Endodermal cell (in vitro differentiated cells): ENCODE measurements around the gene XXYLT1. TPM values are rescaled to one million over a fixed set of nuclear protein-coding genes. Genes with fewer than 3 reads are reported as not detected.

ENCODE experiments used
- DNase-seq: peaks from one replicate; pipeline ENCODE4 v3.0.0-alpha.2; 2017
- H3K27ac ChIP-seq: 2 replicates; pipeline ENCODE4 v1.5.1; 2013; ENCODE audit warnings: mild to moderate bottlenecking, low read depth, low read length, moderate library complexity
- H3K27me3 ChIP-seq: 2 replicates; pipeline ENCODE4 v1.6.1; 2013; ENCODE audit warnings: mild to moderate bottlenecking, low read length, moderate library complexity; ENCODE audit not compliant: insufficient read depth, control insufficient read depth, poor library complexity, severe bottlenecking
- H3K36me3 ChIP-seq: 2 replicates; pipeline ENCODE4 v1.7.0; 2013; ENCODE audit warnings: mild to moderate bottlenecking, low read length, moderate library complexity; ENCODE audit not compliant: control insufficient read depth, insufficient read depth
- H3K4me1 ChIP-seq: one replicate; pipeline ENCODE4 v1.7.0; 2013; ENCODE audit warnings: low read length; ENCODE audit not compliant: control insufficient read depth, insufficient read depth
- H3K4me3 ChIP-seq: 2 replicates; pipeline ENCODE4 v1.5.1; 2013; ENCODE audit warnings: mild to moderate bottlenecking, low read length, moderate library complexity
- H3K9ac ChIP-seq: 2 replicates; pipeline ENCODE4 v1.6.1; 2013; ENCODE audit warnings: mild to moderate bottlenecking, low read length, moderate library complexity; ENCODE audit not compliant: poor library complexity, severe bottlenecking; ENCODE audit errors: extremely low read depth
- H3K9me3 ChIP-seq: 2 replicates; pipeline ENCODE4 v1.6.1; 2013; ENCODE audit warnings: mild to moderate bottlenecking, low read length, moderate library complexity; ENCODE audit not compliant: control insufficient read depth
- H3K27ac Mint-ChIP-seq: 2 replicates; pipeline ENCODE4 v1.8.0; 2020; ENCODE audit warnings: mixed read lengths
- H3K27me3 Mint-ChIP-seq: 2 replicates; pipeline ENCODE4 v1.8.0; 2021; ENCODE audit warnings: mild to moderate bottlenecking, mixed read lengths; ENCODE audit not compliant: insufficient read depth
- H3K36me3 Mint-ChIP-seq: 2 replicates; pipeline ENCODE4 v1.8.0; 2020; ENCODE audit warnings: low read depth, mixed read lengths
- H3K4me1 Mint-ChIP-seq: 2 replicates; pipeline ENCODE4 v1.8.0; 2020; ENCODE audit warnings: mixed read lengths
- H3K4me3 Mint-ChIP-seq: 2 replicates; pipeline ENCODE4 v1.8.0; 2020; ENCODE audit warnings: mild to moderate bottlenecking, moderate library complexity, mixed read lengths
- H3K9me3 Mint-ChIP-seq: 2 replicates; pipeline ENCODE4 v1.8.0; 2020; ENCODE audit warnings: mild to moderate bottlenecking, mixed read lengths
- CTCF ChIP-seq: fragments of 200-600 bp; sonication (generic); conservative IDR thresholded peaks from 2 replicates; pipeline ENCODE4 v1.5.0; 2021; ENCODE audit warnings: antibody characterized with exemption, mild to moderate bottlenecking
- WGBS, 2 experiments: methylation state at CpG; one replicate each; pipeline versions ENCODE4 v1.1.5 to v1.1.7; 2013; ENCODE audit warnings: missing lambda C conversion rate in 2 of 2, mixed read lengths in 1 of 2; ENCODE audit not compliant: insufficient coverage in 1 of 2, insufficient read length in 1 of 2; 5-methylcytosine and 5-hydroxymethylcytosine counted together
- total RNA-seq, 2 donors: library from RNA; stranded (reverse); fragmentation: NEBNext Ultra II Directional in 1 of 2; extraction: Animal tissue kit (Norgen Biotek cat#: 25700) in 1 of 2; gene quantifications; 2 replicates in 1 of 2; 3 replicates in 1 of 2; pipeline ENCODE4 v1.2.1, GENCODE V29; 2021

The XXYLT1 gene
- total RNA-seq, 2 donors from 2014 or later = 35.5 to 38.3 TPM

- H3K36me3 ChIP-seq = no peaks in the 10 kb centered on the region
- H3K4me1 ChIP-seq = peaks cover 28% of the 10 kb centered on the region
- no peaks in the 10 kb centered on the region for H3K27me3 Mint-ChIP-seq
- H3K4me3 Mint-ChIP-seq = peak overlapping the region; percentile 3
- 74 to 83% methylated on average over 5 of the region's 5 CpGs for WGBS, 2 experiments
- H3K27ac Mint-ChIP-seq = peak overlapping the region; percentile 29
- no peaks in the 10 kb centered on the region for H3K9me3 ChIP-seq
- H3K9ac ChIP-seq = no peak overlapping the region
- H3K4me3 ChIP-seq = no peak overlapping the region
- no peak for TF ChIP-seq CTCF
- H3K27me3 ChIP-seq = no peaks in the 10 kb centered on the region
- H3K27ac ChIP-seq = peak overlapping the region; percentile 24
- DNase-seq = no peak
- no peaks in the 10 kb centered on the region for H3K9me3 Mint-ChIP-seq
- peaks cover 32% of the 10 kb centered on the region for H3K4me1 Mint-ChIP-seq
- no peaks in the 10 kb centered on the region for H3K36me3 Mint-ChIP-seq
These were observed 191.3 kb downstream of the XXYLT1 start for GRCh38 chr3:195079636-195080035.

- no peak overlapping the region for H3K27ac ChIP-seq
- no peaks in the 10 kb centered on the region for H3K27me3 ChIP-seq
- no peak overlapping the region for H3K4me3 Mint-ChIP-seq
- H3K36me3 ChIP-seq = no peaks in the 10 kb centered on the region
- H3K4me1 Mint-ChIP-seq = peaks cover 32% of the 10 kb centered on the region
- H3K9ac ChIP-seq = no peak overlapping the region
- DNase-seq = no peak
- H3K9me3 Mint-ChIP-seq = no peaks in the 10 kb centered on the region
- no peaks in the 10 kb centered on the region for H3K9me3 ChIP-seq
- no peak overlapping the region for H3K4me3 ChIP-seq
- no peak for TF ChIP-seq CTCF
- H3K27ac Mint-ChIP-seq = no peak overlapping the region
- H3K36me3 Mint-ChIP-seq = no peaks in the 10 kb centered on the region
- H3K27me3 Mint-ChIP-seq = no peaks in the 10 kb centered on the region
- 94 to 95% methylated on average over 9 to 12 of the region's 12 CpGs for WGBS, 2 experiments
- H3K4me1 ChIP-seq = peaks cover 28% of the 10 kb centered on the region
These were observed 192.0 kb downstream of the XXYLT1 start for GRCh38 chr3:195078891-195079440.

GRCh38 chr3:195077611-195078540, 193.1 kb downstream of the XXYLT1 start:
- H3K27ac ChIP-seq = no peak overlapping the region

More at GRCh38 chr3:195077611-195078540, 193.1 kb downstream of the XXYLT1 start:
- no peak overlapping the region for H3K9ac ChIP-seq
- no peak overlapping the region for H3K4me3 Mint-ChIP-seq
- H3K27ac Mint-ChIP-seq = peak overlapping the region; percentile 35
- H3K27me3 Mint-ChIP-seq = no peaks in the 10 kb centered on the region
- H3K36me3 Mint-ChIP-seq = no peaks in the 10 kb centered on the region
- no peak for TF ChIP-seq CTCF
- no peaks in the 10 kb centered on the region for H3K36me3 ChIP-seq
- peaks cover 24% of the 10 kb centered on the region for H3K4me1 Mint-ChIP-seq
- DNase-seq = no peak
- no peak overlapping the region for H3K4me3 ChIP-seq
- no peaks in the 10 kb centered on the region for H3K27me3 ChIP-seq
- H3K4me1 ChIP-seq = peaks cover 23% of the 10 kb centered on the region
- 94 to 96% methylated on average over 22 to 29 of the region's 29 CpGs for WGBS, 2 experiments
- H3K9me3 Mint-ChIP-seq = no peaks in the 10 kb centered on the region
- H3K9me3 ChIP-seq = no peaks in the 10 kb centered on the region
